EL (cell line): ENCODE results near the gene GFM1.
"Not testable (repeated sequence)": the region's sequence is repeated elsewhere in the genome, so short reads cannot be mapped to it uniquely, and the experiment has no call there.

Experiments
- DNase-seq: peaks from one replicate; pipeline ENCODE4 v3.0.0-alpha.2; 2016

GFM1 gene

DNA sequence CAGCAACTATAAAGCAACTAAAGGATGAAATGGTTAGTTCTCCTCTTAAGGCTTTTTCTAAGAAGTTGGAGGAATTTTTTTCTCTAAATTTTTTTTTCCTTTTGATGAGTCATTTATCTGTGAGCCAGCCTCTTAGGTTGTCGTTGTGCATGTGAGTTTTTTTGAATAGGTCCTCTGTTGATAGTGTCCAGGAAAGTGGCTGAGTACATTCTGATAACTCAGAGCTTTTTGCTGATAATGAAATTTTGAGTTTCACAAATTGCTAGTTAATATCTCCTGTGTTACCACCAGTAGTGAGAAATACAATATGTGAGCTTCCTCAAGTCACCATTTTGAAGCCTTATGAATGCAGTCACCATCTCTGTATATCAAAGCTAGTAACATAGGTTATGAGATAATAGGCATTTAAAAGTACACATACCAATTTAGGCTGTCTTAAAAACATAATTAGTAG, 35.2 kb downstream of the GFM1 start:
- peak; percentile 39 for DNase-seq

GRCh38 chr3:158680861-158681260, 36.5 kb downstream of the GFM1 start:
- no peak for DNase-seq

DNA sequence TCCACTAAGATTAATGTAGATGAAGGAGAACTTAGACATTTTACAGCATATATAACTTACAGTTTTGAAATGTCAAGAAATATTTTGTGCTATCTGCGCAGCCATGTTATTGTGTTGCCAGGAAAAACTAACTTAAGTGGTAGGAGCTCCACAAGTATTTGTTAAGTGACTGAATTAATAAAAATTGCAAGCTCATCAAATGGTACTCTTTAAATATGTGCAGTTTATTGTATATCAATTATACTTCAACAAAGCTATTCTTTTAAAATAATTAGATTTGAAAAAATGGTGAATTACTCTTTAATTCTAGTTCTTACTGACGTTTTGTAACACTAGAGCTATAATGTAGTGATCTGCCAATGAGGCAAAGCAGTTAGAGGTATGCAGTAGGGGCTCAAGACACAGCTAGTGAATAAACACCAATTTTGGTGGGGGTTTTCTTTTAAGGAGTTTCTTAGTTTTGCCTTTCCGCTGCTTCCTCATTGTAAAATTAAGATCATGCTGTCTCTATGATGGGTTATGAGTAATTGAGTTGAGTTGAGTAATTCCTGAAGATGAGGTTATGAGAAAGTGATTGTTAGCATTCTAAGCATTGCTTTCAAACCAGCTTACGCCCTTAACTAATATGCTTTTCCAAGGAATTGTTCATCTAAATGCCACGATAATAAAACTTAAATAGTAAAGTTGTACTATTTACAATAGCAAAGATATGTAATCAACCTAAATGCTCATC, 39.1 kb downstream of the GFM1 start:
- peak; percentile 81 for DNase-seq

DNA sequence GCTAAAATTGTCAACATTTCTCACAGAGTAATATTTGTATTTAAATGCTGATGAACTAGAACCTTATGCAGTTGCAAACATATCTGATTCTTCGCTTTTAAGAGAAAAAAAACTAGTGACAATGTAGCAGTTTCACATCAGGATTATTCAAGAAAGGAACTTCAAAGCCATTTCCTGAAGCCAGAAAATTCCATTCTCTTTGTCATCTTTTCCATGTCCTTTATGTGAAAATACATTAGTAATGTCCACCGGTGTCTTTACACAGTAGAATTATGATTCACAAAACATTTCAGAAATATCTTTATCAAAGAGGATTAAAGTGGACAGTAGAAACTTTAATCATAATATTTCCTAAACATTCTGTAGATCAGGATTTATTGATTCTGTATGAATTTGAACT, 40.8 kb downstream of the GFM1 start:
- DNase-seq = peak; percentile 28

- DNase-seq = not testable (repeated sequence)
These were observed 49.6 kb downstream of the GFM1 start for GRCh38 chr3:158693866-158694456.

GRCh38 chr3:158696618-158697017, 52.3 kb downstream of the GFM1 start:
- peak; percentile 43 for DNase-seq

DNA sequence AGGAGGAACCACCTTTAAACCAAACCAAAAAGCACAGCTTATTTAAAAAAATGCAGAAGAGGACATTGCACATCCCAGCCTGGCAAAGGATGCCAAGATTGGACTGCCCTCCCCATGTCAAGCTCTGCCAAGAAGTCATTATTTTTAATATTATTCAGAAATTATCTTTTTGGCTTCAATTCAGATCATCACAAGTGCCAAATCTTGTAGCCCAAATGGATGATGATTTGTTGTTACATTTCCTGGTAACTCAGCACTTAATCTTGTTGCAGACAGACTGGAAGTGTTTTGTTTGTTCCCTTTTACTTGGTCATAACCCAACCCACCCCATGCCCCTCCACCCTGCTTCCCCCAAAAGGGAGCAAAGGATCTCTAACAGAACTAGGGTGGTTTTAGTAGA, 56.2 kb downstream of the GFM1 start:
- DNase-seq = no peak

DNA sequence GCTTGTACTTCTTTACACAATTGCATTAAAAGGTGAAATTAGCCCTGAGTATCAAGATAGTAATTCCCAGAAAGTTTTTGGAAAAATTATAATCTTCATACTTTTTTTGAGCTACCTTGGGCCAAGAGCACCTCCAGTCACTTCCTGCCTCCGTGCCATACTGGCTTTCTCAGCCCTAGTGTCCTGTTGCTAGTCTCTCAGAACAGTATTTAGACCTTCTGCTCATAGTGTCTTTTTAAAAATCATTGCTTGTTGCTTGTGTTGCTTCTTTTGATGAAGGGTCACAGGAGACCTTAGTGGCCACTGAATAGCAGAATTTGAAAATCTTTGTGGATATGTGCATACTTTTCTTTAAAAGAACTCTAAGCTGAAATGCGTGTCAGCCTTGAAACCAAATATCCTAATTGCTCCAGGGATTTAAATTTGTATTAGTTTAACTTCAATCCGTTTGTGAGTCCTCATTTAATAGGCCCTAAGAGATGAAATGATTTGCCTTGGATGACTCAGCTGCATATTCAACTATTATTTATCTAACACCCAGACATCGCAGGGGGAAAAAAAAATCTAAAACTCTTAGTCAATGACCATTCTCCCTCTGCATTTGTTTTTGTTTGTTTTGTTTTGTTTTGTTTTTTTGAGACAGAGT, 57.2 kb downstream of the GFM1 start:
- DNase-seq = peak; percentile 61

DNA sequence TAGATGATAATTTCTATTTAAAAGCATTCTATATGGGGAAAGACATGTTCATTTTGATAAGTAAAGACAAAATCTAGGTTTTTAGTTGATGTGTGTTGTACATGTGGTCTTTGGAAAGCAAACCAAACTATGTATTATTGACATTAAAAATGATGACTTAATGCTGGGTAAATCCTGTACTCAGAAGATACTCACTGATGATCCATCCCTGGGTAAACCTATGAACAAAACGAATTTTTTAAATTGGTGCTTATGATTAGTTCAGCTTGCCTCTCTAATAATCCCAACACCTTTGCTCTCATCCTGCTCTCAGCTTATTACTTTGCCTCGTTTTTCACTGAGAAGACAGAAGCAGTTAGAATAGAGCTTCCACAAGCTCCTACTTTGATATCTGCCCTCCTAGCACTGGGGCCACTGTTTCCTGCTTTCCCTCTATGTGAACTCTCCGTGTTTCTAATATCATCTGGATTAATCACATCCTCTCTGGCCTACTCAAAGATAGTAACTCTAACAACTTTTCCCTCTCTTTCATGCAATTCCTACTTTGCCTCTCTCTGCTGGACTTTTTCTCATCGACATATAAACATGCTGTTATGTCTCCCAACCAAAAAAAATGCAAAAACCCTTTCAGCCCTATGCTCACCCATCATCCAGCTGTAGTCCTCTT, 58.6 kb downstream of the GFM1 start:
- DNase-seq = peak; percentile 84

DNA sequence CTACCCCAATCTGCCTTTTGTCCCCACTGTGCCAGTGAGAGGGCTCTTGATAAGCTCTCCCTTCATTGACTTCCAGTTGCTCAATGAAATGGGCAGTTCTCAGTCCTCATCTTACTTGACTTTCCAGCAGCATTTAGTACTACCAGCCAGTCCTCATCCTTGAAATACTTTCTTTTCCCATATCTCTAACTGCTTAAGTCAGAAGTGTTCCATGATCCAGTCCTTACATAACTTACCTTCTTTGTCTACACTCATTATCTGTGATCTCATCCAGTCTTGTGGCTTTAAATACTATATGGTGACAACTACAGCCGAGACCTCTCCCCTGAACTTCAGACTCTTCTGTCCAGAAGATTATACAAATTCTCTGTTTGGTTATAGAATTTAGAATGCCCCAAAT, 59.2 kb downstream of the GFM1 start:
- no peak for DNase-seq

DNA sequence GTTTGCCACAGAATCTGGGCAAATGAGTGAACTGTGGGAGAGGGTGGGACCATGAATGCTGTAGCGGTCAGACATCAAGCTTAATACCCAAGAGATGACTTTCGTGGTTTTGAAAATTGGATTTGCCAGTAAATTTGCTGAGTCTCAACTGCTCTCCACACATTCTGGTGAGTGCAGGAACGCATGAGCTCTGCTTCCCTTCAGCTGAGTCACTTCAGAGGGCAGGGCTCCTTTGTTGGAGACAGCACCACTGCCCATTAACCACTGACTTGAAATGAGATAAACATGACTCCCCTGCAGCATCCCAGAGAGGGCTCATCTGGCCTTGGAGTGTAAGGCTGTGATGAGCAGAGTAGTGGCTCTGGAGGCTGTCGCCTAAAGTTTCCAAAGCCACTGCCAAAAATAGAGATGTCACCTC, 65.3 kb downstream of the GFM1 start:
- peak; percentile 98 for DNase-seq

- no peak for DNase-seq
These were observed 66.3 kb downstream of the GFM1 start for GRCh38 chr3:158710601-158711000.

DNA sequence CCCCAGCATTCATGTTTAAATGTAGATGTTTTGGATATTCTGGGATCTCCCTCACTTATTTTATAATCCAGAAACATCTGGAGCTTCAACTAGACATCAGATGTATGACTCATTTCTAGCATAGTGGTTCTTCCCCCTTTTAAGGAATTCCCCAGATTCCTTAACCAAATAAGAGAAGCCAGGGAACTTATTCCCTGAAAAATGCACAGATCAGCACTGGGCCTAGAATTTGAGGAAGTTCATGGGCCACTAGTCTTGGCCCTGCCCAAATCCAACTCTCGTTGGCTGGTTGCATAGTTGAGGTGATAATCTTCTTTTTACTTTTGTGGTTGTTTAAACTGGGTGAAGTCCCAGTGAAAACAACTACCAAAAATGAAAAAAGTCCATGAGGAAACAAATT, 67.6 kb downstream of the GFM1 start:
- peak; percentile 87 for DNase-seq

DNA sequence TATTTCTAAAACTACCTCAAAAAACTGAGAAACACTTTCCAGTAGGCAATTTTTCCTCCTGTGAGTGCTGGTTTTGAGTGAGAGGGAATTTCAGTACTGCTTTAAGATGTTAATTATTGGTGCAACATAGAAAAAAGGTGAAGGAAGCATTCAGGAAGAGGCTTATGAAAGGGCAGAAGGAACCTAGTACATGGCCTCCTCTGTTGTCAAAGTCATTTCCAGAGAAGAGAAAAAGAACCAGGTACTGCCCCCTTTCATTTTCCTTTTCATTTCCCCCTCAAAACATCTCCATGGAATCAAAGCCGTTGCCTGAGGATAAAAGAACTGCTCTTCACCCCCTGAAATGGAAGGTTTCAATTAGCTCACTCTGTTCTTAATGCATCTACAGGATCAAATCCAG, 68.1 kb downstream of the GFM1 start:
- DNase-seq = no peak

DNA sequence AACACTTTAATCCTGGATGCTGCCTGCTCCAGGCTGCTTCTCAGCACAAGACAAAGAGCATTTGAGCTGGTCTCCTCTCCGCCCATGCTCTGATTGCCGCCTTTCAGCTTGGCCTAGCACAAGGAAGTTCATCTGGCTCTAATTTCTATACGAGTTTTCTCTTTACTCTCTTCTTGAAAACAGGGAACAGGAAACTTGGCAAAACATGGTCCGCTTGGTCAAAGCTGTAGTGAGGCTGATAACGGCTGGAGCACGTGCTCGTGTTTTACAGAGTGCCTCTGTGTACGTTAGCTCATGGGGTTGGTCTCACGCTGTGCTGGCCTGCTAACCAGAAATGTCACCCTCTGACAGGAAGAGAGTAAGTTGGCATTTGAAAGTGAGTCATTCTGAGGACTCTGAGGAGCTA, 68.8 kb downstream of the GFM1 start:
- DNase-seq = peak; percentile 43

DNA sequence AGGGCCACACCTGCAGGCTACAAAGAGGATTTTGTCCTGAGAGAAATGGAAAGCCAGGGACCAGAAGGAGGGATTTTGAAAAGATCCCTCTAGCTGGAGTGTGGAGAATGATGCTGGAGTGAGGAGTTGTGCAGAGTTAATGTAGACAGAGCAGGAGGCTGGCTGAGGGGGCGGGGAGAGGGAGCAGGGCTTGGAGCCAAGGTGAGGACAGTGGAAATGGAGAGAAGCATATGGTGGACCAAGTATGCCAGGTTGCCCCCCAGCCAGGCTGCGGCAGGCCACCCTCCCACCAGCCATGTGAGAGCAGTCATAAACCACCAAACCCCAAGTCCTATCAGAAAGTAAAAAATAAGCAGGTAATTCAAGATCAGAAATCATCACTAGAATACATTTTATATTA, 73.2 kb downstream of the GFM1 start:
- no peak for DNase-seq

DNA sequence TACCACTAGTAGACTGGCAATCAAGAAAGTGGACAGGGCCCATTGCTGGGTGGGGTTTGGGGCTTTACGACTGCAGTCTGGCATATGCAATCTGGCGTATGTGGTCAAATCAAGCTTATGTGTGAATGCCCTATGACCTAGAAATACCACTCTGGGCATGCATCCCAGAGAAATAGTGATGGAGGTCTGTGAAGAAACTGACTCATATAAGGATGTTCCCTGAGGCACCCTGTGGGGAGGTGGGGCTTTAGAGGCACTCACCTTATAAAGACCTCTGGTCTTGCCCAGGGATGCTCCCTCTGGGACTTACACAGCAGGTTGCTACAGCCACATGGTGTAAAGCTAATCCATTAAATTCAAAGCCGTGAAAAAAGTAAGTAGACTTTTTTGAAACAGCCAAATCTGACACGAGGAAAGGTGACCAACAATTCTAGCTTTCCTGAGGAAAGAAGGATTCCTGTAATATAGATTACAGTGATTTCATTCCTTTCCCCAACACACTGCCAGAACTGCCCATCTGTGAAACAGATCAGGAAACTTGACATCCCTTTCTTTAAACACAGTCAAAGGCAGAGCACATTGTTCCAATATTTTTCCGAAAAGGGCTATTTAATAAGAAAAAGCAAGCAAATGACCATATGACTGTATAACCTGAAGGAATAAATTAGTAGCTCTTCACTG, 74.3 kb downstream of the GFM1 start:
- peak; percentile 97 for DNase-seq

DNA sequence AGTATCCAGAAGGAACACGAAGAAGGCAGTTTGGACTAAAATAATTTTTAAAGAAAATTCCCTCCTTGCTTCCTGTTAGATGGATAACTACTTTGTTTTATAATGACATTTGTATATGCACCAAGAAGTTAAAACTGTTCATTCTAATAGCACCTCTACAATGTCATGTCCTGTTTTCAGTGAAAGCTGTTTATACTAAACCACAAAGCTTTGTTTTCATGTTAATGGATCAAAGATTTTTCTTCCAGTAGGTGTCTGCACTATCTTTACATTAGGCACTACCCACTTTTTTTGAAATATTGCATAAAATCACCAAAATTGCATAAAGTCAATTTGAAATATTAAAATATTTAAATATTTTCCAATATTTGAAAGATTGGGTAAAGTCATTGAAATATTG, 77.8 kb downstream of the GFM1 start:
- DNase-seq = no peak

- DNase-seq = no peak
These were observed 79.7 kb downstream of the GFM1 start for GRCh38 chr3:158723991-158724390.

DNA sequence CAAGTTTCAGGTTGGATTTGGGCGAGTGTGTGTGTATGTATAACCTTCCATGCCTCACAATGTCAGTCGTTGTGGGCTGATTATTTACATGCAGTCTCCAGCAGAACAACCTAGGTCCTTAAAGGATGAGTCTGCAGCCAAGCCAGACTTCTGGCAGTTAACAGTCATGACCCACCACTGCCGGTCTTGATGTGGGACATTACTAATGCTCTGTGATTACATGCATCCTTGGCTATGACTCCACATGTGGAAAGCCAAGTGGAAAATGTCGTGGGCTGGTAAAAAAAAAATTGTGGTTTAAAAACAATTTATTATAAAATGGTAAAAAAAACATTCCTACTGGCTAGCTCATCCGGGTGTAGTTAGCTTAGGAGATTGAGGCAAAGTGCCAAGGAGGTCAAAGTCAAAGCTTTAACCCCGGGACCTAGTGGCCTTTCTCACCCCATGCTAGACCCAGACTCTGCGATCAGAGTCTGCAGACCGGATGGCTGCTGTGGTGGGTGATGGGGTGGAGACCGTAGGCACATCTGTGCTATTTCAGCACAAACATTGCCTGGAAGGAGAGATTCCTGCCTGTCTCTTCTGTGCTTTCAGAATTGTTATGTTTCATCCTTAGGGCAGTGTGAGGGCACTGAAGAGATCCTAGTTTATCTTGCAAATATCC, 81.2 kb downstream of the GFM1 start:
- DNase-seq = peak; percentile 97

DNA sequence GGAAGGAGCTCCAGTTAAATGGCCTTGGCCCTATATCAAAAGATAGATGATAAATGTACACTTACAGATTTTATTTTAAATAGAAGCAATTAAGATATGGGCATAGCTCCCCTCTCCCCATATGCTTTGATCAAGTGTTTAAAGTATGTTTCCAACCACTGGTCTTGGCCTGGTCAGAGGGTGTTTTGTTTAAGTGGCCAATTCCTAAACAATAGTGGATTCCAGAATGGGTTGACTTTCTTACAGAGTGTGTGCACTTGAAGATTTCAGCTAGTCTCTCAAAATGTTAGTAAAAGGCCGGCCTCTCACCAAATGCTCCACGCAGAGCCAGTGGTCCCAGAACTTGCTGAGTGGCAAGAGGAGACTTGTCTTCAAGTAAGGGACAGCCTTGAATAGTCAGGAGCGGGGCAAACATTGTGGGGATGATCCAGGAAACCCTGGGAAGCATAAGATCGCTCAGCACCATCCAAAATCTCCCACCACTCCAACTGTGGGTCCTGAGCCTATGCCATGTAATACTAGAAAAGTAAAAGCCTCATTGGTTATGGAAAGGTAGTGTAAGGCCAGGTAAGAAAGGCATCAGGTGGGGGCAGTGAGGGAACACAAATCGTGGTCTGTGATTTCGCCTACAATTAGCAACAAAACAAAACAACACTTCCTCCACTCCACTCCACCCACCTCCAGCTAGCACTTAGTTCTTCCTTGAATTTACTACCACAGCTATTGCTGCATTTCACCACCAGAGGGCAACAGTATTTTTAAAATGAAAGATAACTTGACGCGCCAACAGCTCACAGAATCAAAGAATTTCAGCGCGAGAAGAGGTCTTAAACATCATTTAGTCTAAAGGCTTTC, 83.1 kb downstream of the GFM1 start:
- peak; percentile 75 for DNase-seq

GRCh38 chr3:158728061-158728377, 83.7 kb downstream of the GFM1 start:
- DNase-seq = no peak
